Vagina (tissue), 2 donors: Measurements from ENCODE around the gene ZNF536. TPM values are rescaled to one million over a fixed set of nuclear protein-coding genes. Genes with fewer than 3 reads are reported as not detected.

Experiments
- DNase-seq, 2 donors: peaks; one replicate each; pipeline ENCODE4 v3.0.0-alpha.2; 2017; ENCODE audit errors: extremely low spot score in 2 of 2
- H3K27ac ChIP-seq: fragments of 200-600 bp; sonication (generic); one replicate; pipeline ENCODE4 v1.5.1; 2019
- H3K27me3 ChIP-seq: fragments of 200-600 bp; sonication (generic); one replicate; pipeline ENCODE4 v1.5.1; 2019
- H3K36me3 ChIP-seq, 2 donors: fragments of 200-600 bp; sonication (generic); one replicate each; pipeline ENCODE4 v1.5.1; 2017 to 2019
- H3K4me1 ChIP-seq: fragments of 200-600 bp; sonication (generic); one replicate; pipeline ENCODE4 v1.5.1; 2019
- H3K4me3 ChIP-seq, 2 donors: fragments of 200-600 bp; sonication (generic); 1 replicate in 1 of 2; 2 replicates in 1 of 2; pipeline ENCODE4 v1.5.1; 2016 to 2019
- H3K9me3 ChIP-seq: fragments of 200-600 bp; sonication (generic); one replicate; pipeline ENCODE4 v1.5.1; 2019
- POLR2A ChIP-seq, 2 donors: fragments of 450-650 bp; IDR thresholded peaks; one replicate each; pipeline ENCODE4 v1.6.1; 2017; ENCODE audit warnings: antibody characterized with exemption in 2 of 2, mild to moderate bottlenecking in 2 of 2, moderate library complexity in 2 of 2
- POLR2AphosphoS5 ChIP-seq, 2 donors: sonication (generic); formaldehyde crosslinking; IDR thresholded peaks; one replicate each; pipeline ENCODE4 v1.9.0; 2017; ENCODE audit warnings: antibody characterized with exemption in 2 of 2, mild to moderate bottlenecking in 2 of 2, low read depth in 1 of 2; ENCODE audit not compliant: insufficient read depth in 1 of 2
- intact Hi-C: fragments of 100-400 bp; cut with DNase I; formaldehyde crosslinking; loops from one replicate; pipeline ENCODE4 v1.15.1; 2023
- total RNA-seq: library from RNA; depleted of rRNA; stranded (reverse); fragments of >200 nt; gene quantifications from one replicate; pipeline ENCODE4 v1.2.3, GENCODE V29; 2016
- TF ChIP-seq, protein P1 (sequence below), 3 experiments: fragments of 450-650 bp in 2 of 3; fragments of 200-600 bp in 1 of 3; sonication (generic) in 1 of 3; IDR thresholded peaks; one replicate each; pipeline ENCODE4 v1.5.1; 2017 to 2019; ENCODE audit warnings: antibody characterized with exemption in 3 of 3, mild to moderate bottlenecking in 2 of 3, moderate library complexity in 2 of 3

Gene ZNF536
- total RNA-seq, 1 donor from 2014 or later: 2.5 TPM

DNA sequence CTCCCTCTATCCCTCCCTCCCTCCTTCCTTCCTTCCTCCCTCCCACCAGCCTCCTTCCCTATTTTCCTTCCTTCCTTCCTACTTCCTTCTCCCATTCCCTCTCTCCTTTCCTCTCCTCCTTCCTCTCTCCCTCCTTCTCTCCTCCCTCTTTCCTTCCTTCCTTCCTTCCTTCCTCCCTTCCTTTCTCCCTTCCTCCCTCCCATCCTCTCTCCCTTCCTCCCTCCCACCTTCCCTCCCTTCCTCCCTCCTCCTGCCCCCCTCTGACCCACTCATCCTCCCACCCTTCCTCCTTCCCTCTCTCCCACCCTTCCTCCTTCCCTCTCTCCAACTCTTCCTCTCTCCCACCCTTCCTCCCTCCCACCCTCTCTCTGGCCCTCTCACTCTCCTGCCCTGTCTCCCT lies 132.1 kb downstream of the ZNF536 start:
- intact Hi-C loops: no loop called here
- TF ChIP-seq POLR2A (IDR thresholded peaks at IDR 0.05) (no peak), POLR2AphosphoS5 (IDR thresholded peaks at IDR 0.05; ENCODE audit: insufficient read depth in 1 of 2, low read depth in 1 of 2) (no peak)
- TF ChIP-seq, protein P1, sequence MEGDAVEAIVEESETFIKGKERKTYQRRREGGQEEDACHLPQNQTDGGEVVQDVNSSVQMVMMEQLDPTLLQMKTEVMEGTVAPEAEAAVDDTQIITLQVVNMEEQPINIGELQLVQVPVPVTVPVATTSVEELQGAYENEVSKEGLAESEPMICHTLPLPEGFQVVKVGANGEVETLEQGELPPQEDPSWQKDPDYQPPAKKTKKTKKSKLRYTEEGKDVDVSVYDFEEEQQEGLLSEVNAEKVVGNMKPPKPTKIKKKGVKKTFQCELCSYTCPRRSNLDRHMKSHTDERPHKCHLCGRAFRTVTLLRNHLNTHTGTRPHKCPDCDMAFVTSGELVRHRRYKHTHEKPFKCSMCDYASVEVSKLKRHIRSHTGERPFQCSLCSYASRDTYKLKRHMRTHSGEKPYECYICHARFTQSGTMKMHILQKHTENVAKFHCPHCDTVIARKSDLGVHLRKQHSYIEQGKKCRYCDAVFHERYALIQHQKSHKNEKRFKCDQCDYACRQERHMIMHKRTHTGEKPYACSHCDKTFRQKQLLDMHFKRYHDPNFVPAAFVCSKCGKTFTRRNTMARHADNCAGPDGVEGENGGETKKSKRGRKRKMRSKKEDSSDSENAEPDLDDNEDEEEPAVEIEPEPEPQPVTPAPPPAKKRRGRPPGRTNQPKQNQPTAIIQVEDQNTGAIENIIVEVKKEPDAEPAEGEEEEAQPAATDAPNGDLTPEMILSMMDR (IDR thresholded peaks at IDR 0.05): no peak
- Histone ChIP-seq H3K4me3 (no peak overlapping the region), H3K27me3 (no peaks in the 10 kb centered on the region), H3K4me1 (no peaks in the 10 kb centered on the region), H3K36me3 (no peaks in the 10 kb centered on the region), H3K27ac (no peak overlapping the region), H3K9me3 (no peaks in the 10 kb centered on the region)
- no peak for DNase-seq

DNA sequence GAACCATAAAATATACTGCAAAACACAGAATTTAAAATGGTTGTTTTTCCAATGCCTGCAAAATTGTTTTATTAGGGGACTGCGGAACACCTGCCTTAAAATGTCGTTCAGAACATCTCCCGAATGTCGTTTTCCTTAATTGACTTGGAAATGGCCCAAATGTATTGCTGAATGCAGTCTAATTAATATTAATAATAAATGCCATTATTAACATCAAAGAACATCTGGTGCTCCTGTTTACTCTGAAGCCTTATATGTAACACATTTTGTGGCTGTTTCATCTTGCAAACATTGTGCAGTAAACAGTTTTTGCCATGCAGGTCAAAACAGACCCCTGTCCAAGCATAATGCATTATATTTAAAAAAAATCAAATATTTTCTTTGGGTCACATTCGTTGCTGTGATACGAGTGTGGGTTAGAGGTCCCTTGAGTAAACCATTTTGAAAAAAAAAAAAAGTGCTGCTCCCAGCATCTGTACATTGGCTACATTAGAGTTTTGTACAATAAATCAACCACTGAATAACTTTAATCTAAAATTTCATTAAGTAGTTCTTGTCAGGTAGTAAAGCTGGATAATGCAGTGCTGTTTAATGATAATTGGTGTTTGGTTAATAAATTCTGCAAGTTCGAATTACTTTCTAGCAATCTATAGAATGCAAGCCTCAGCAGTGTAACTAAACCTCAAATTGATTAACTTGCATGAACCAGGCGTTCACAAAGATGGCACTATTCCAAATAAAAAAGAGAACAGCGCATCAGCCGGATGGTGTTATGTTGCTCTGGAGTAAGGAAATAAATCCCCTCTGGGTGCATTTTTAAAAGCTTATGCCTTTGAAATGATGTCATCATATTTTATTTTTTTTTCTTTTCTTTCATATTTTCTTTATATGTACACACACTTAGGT lies 140.2 kb downstream of the ZNF536 start:
- no peaks in the 10 kb centered on the region for H3K36me3 ChIP-seq
- no peak for DNase-seq
- TF ChIP-seq, protein P1 (IDR thresholded peaks at IDR 0.05): no peak
- no peak for TF ChIP-seq POLR2AphosphoS5 (IDR thresholded peaks at IDR 0.05; ENCODE audit: insufficient read depth in 1 of 2, low read depth in 1 of 2)
- no peak for TF ChIP-seq POLR2A (IDR thresholded peaks at IDR 0.05)
- H3K4me3 ChIP-seq: no peak overlapping the region
- no peaks in the 10 kb centered on the region for H3K27me3 ChIP-seq
- H3K9me3 ChIP-seq: no peaks in the 10 kb centered on the region
- H3K27ac ChIP-seq: no peak overlapping the region
- no peaks in the 10 kb centered on the region for H3K4me1 ChIP-seq
- intact Hi-C loops: no loop called here

DNA sequence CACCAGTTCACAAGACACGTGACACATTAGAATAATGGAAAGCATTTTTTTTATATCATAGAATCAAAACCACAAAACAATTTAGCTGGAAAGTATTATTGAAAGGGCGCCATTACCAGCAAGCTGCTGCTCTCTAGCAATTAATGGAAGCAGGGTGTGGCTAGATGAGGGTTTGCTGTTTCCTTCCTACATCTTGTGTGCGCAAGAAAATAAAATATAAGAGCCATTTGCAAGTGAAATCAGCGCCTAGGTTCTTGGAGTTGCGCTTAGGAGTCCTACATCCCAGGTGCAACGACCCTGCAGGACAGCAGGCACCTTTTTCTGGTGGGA lies 140.9 kb downstream of the ZNF536 start:
- Histone ChIP-seq H3K9me3 (no peaks in the 10 kb centered on the region), H3K27ac (no peak overlapping the region), H3K36me3 (no peaks in the 10 kb centered on the region), H3K4me1 (no peaks in the 10 kb centered on the region), H3K27me3 (no peaks in the 10 kb centered on the region), H3K4me3 (no peak overlapping the region)
- DNase-seq: no peak
- TF ChIP-seq POLR2A (IDR thresholded peaks at IDR 0.05) (no peak), POLR2AphosphoS5 (IDR thresholded peaks at IDR 0.05; ENCODE audit: insufficient read depth in 1 of 2, low read depth in 1 of 2) (no peak)
- TF ChIP-seq, protein P1 (IDR thresholded peaks at IDR 0.05): no peak
- intact Hi-C loops: no loop called here

DNA sequence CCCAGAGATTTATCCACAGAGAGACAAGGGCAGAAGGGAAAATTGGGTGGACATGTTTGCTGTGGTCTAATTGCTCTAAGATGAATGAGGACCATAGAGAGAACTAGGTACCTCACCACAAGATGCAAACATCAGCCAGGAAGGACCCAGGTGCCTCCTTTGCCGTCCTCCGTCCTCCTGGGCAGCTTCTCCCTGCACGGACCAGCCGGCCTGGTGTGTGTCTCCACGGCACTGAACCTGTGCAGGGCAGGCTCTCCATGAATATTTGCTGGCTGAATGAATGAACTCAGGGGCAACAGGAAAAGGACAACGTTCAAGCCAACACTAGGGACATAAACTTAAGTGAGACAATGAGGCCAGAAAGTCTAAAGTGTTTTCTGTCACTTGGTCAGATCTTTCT lies 143.9 kb downstream of the ZNF536 start:
- TF ChIP-seq POLR2A (IDR thresholded peaks at IDR 0.05): no peak
- TF ChIP-seq, protein P1 (IDR thresholded peaks at IDR 0.05): no peak
- TF ChIP-seq POLR2AphosphoS5 (IDR thresholded peaks at IDR 0.05; ENCODE audit: insufficient read depth in 1 of 2, low read depth in 1 of 2): no peak
- H3K27ac ChIP-seq: no peak overlapping the region
- no peak overlapping the region for H3K4me3 ChIP-seq
- intact Hi-C loops: no loop called here
- no peaks in the 10 kb centered on the region for H3K4me1 ChIP-seq
- H3K9me3 ChIP-seq: no peaks in the 10 kb centered on the region
- H3K36me3 ChIP-seq: no peaks in the 10 kb centered on the region
- no peak for DNase-seq
- H3K27me3 ChIP-seq: no peaks in the 10 kb centered on the region

DNA sequence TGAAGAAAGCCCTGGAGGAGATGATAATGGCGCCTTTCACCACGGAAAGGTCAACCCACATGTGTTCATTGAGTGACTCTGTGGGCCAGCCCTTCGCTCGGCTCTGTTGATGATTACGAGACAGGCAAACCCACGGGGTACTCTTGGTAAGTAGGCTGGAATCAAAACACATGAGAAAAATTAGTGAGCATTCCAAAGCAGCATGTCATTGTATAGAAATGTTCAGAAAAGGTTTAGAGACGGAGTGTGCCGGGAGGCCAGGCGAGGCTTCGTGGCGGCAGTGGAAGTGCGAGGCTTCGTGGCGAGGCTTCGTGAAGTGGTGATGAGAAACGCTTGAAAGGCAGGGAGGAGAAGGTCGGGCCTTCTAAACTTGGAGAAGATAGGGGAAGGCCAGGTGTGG lies 144.3 kb downstream of the ZNF536 start:
- Histone ChIP-seq H3K4me1 (no peaks in the 10 kb centered on the region), H3K36me3 (no peaks in the 10 kb centered on the region), H3K27me3 (no peaks in the 10 kb centered on the region), H3K27ac (no peak overlapping the region), H3K4me3 (no peak overlapping the region), H3K9me3 (no peaks in the 10 kb centered on the region)
- intact Hi-C loops: no loop called here
- TF ChIP-seq, protein P1 (IDR thresholded peaks at IDR 0.05): no peak
- TF ChIP-seq POLR2AphosphoS5 (IDR thresholded peaks at IDR 0.05; ENCODE audit: insufficient read depth in 1 of 2, low read depth in 1 of 2) (no peak), POLR2A (IDR thresholded peaks at IDR 0.05) (no peak)
- no peak for DNase-seq
